ENCODE data around the gene CDCP2. TPM values are rescaled to one million over a fixed set of nuclear protein-coding genes. Genes with fewer than 3 reads are reported as not detected.
"Not testable (repeated sequence)": the region's sequence is repeated elsewhere in the genome, so short reads cannot be mapped to it uniquely, and the experiment has no call there.

Gene CDCP2
- total RNA-seq, 1 donor from 2014 or later, result not detected

GRCh38 chr1:54169068-54169467 lies 16.3 kb upstream of the CDCP2 start:
- Histone ChIP-seq H3K27ac (no peak overlapping the region), H3K4me3 (no peak overlapping the region), H3K36me3 (no peaks in the 10 kb centered on the region), H3K4me1 (peaks cover 5% of the 10 kb centered on the region), H3K9me3 (no peaks in the 10 kb centered on the region), H3K27me3 (no peaks in the 10 kb centered on the region)
- intact Hi-C loops (cut with DNase I), result no loop called here
- TF ChIP-seq POLR2A (IDR thresholded peaks at IDR 0.05) (no peak), POLR2AphosphoS5 (IDR thresholded peaks at IDR 0.05; ENCODE audit: insufficient read depth in 1 of 2, low read depth in 1 of 2) (no peak), CTCF (IDR thresholded peaks at IDR 0.05) (no peak)
- no peak for DNase-seq (ENCODE audit: extremely low spot score in 2 of 2)

- H3K27ac ChIP-seq, result no peak overlapping the region
- no peaks in the 10 kb centered on the region for H3K36me3 ChIP-seq
- no peak for TF ChIP-seq POLR2A (IDR thresholded peaks at IDR 0.05)
- no peak overlapping the region for H3K4me3 ChIP-seq
- H3K4me1 ChIP-seq, result peaks cover 5% of the 10 kb centered on the region
- intact Hi-C loops (cut with DNase I), result no loop called here
- H3K9me3 ChIP-seq, result no peaks in the 10 kb centered on the region
- H3K27me3 ChIP-seq, result no peaks in the 10 kb centered on the region
- no peak for DNase-seq (ENCODE audit: extremely low spot score in 2 of 2)
Measured at GRCh38 chr1:54168206-54168965, 15.6 kb upstream of the CDCP2 start.

GRCh38 chr1:54167422-54168139 lies 14.8 kb upstream of the CDCP2 start:
- TF ChIP-seq CTCF (IDR thresholded peaks at IDR 0.05) (no peak), POLR2A (IDR thresholded peaks at IDR 0.05) (no peak), POLR2AphosphoS5 (IDR thresholded peaks at IDR 0.05; ENCODE audit: insufficient read depth in 1 of 2, low read depth in 1 of 2) (peak in 1 of 2 donors; percentile 53)
- H3K36me3 ChIP-seq, result no peaks in the 10 kb centered on the region
- intact Hi-C loops (cut with DNase I), result no loop called here
- no peak overlapping the region for H3K27ac ChIP-seq
- DNase-seq (ENCODE audit: extremely low spot score in 2 of 2), result no peak
- H3K4me1 ChIP-seq, result peaks cover 5% of the 10 kb centered on the region
- H3K27me3 ChIP-seq, result no peaks in the 10 kb centered on the region
- H3K9me3 ChIP-seq, result no peaks in the 10 kb centered on the region
- H3K4me3 ChIP-seq, result no peak overlapping the region

GRCh38 chr1:54166357-54166756 lies 13.6 kb upstream of the CDCP2 start:
- H3K27me3 ChIP-seq; H3K27ac ChIP-seq; DNase-seq (ENCODE audit: extremely low spot score in 2 of 2); H3K4me1 ChIP-seq; intact Hi-C loops (cut with DNase I); H3K4me3 ChIP-seq; H3K36me3 ChIP-seq; H3K9me3 ChIP-seq: not testable (repeated sequence)

- Histone ChIP-seq H3K9me3 (no peaks in the 10 kb centered on the region), H3K4me1 (peaks cover 5% of the 10 kb centered on the region), H3K27ac (no peak overlapping the region), H3K4me3 (no peak overlapping the region), H3K27me3 (no peaks in the 10 kb centered on the region), H3K36me3 (no peaks in the 10 kb centered on the region)
- no peak for DNase-seq (ENCODE audit: extremely low spot score in 2 of 2)
- intact Hi-C loops (cut with DNase I), result no loop called here
- no peak for TF ChIP-seq POLR2A (IDR thresholded peaks at IDR 0.05)
- no peak for TF ChIP-seq CTCF (IDR thresholded peaks at IDR 0.05)
- no peak for TF ChIP-seq POLR2AphosphoS5 (IDR thresholded peaks at IDR 0.05; ENCODE audit: insufficient read depth in 1 of 2, low read depth in 1 of 2)
Measured at GRCh38 chr1:54165146-54165545, 12.3 kb upstream of the CDCP2 start.

- intact Hi-C loops (cut with DNase I), result no loop called here
- H3K4me3 ChIP-seq, result no peak overlapping the region
- H3K9me3 ChIP-seq, result no peaks in the 10 kb centered on the region
- no peak for DNase-seq (ENCODE audit: extremely low spot score in 2 of 2)
- TF ChIP-seq CTCF (IDR thresholded peaks at IDR 0.05) (no peak), POLR2A (IDR thresholded peaks at IDR 0.05) (no peak), POLR2AphosphoS5 (IDR thresholded peaks at IDR 0.05; ENCODE audit: insufficient read depth in 1 of 2, low read depth in 1 of 2) (no peak)
- H3K27me3 ChIP-seq, result no peaks in the 10 kb centered on the region
- no peaks in the 10 kb centered on the region for H3K36me3 ChIP-seq
- H3K27ac ChIP-seq, result no peak overlapping the region
- peaks cover 5% of the 10 kb centered on the region for H3K4me1 ChIP-seq
Measured at GRCh38 chr1:54163573-54163972, 10.8 kb upstream of the CDCP2 start.
